Caco-2 (cell line): Measurements from ENCODE around the gene AIFM1. TPM values are rescaled to one million over a fixed set of nuclear protein-coding genes. Genes with fewer than 3 reads are reported as not detected.

Experiments used
- BruUV-seq: library from RNA; stranded (reverse); fragments of 400-500 nt; replicated peaks from 2 replicates; lab custom pipeline; 2021; lab: Mats Ljungman, UMichigan
- CTCF ChIA-PET: fragments of 300-600 bp; sonication (Branson Sonifier 250); formaldehyde crosslinking; loops from one replicate; lab custom pipeline; 2022; ENCODE audit warnings: antibody characterized with exemption; lab: Charles Lee
- POLR2A ChIA-PET: fragments of 300-600 bp; sonication (Branson Sonifier 250); formaldehyde crosslinking; loops from one replicate; lab custom pipeline; 2022; ENCODE audit warnings: antibody characterized with exemption; lab: Charles Lee
- DNase-seq, 2 experiments: peaks; one replicate each; pipeline versions ENCODE4 v3.0.0 to v3.0.0-alpha.2; 2020 to 2022
- H3K27me3 ChIP-seq: replicated peaks from 2 replicates; pipeline ENCODE4 v1.6.0; 2011; ENCODE audit warnings: low read length; ENCODE audit not compliant: control insufficient read depth, insufficient read depth
- H3K36me3 ChIP-seq: 2 replicates; pipeline ENCODE4 v1.5.1; 2011; ENCODE audit warnings: low read length; ENCODE audit not compliant: control insufficient read depth, insufficient read depth
- H3K4me1 ChIP-seq: fragments of 250-450 bp; sonication (Bioruptor Pico); 2 replicates; pipeline ENCODE4 v1.5.1; 2020; ENCODE audit warnings: mild to moderate bottlenecking
- H3K4me3 ChIP-seq: 2 replicates; pipeline ENCODE4 v1.5.1; 2011; ENCODE audit warnings: low read depth, mild to moderate bottlenecking, control low read depth, low read length
- H3K9me3 ChIP-seq: fragments of 250-450 bp; sonication (Bioruptor Pico); 2 replicates; pipeline ENCODE4 v1.5.1; 2020; ENCODE audit warnings: mild to moderate bottlenecking, moderate library complexity
- H3K27ac Mint-ChIP-seq: one replicate; pipeline ENCODE4 v1.8.0; 2022; ENCODE audit warnings: mixed read lengths; ENCODE audit not compliant: unreplicated experiment
- H3K27me3 Mint-ChIP-seq: one replicate; pipeline ENCODE4 v1.8.0; 2022; ENCODE audit warnings: mixed read lengths; ENCODE audit not compliant: insufficient read depth, unreplicated experiment
- H3K36me3 Mint-ChIP-seq: one replicate; pipeline ENCODE4 v1.8.0; 2022; ENCODE audit warnings: mild to moderate bottlenecking, mixed read lengths; ENCODE audit not compliant: insufficient read depth, unreplicated experiment
- H3K4me1 Mint-ChIP-seq: one replicate; pipeline ENCODE4 v1.8.0; 2022; ENCODE audit warnings: low read depth, mixed read lengths; ENCODE audit not compliant: unreplicated experiment
- H3K4me3 Mint-ChIP-seq: one replicate; pipeline ENCODE4 v1.8.0; 2022; ENCODE audit warnings: mild to moderate bottlenecking, moderate library complexity, mixed read lengths; ENCODE audit not compliant: unreplicated experiment
- H3K9me3 Mint-ChIP-seq: one replicate; pipeline ENCODE4 v1.8.0; 2022; ENCODE audit warnings: mixed read lengths; ENCODE audit not compliant: unreplicated experiment
- intact Hi-C: fragments of 100-400 bp; cut with micrococcal nuclease; formaldehyde crosslinking; loops from one replicate; pipeline ENCODE4 v1.10.0; 2022; ENCODE audit not compliant: unreplicated experiment
- total RNA-seq: library from RNA; stranded (reverse); gene quantifications from 2 replicates; pipeline ENCODE4 v1.2.3, GENCODE V29; 2022
- TF ChIP-seq, protein P1 (sequence below), 2 experiments: fragments of 200-600 bp in 1 of 2; IDR thresholded peaks; 1 replicate in 1 of 2; 2 replicates in 1 of 2; pipeline versions ENCODE4 v1.5.1 to v1.8.0; 2011 to 2022; ENCODE audit warnings: antibody characterized with exemption in 1 of 2, control low read depth in 1 of 2, inconsistent platforms in 1 of 2, low read depth in 1 of 2, low read length in 1 of 2, mild to moderate bottlenecking in 1 of 2, moderate library complexity in 1 of 2; ENCODE audit not compliant: insufficient read depth in 1 of 2, severe bottlenecking in 1 of 2, unreplicated experiment in 1 of 2

The AIFM1 gene
- total RNA-seq, 1 experiment from 2014 or later, result 53.0 TPM

DNA sequence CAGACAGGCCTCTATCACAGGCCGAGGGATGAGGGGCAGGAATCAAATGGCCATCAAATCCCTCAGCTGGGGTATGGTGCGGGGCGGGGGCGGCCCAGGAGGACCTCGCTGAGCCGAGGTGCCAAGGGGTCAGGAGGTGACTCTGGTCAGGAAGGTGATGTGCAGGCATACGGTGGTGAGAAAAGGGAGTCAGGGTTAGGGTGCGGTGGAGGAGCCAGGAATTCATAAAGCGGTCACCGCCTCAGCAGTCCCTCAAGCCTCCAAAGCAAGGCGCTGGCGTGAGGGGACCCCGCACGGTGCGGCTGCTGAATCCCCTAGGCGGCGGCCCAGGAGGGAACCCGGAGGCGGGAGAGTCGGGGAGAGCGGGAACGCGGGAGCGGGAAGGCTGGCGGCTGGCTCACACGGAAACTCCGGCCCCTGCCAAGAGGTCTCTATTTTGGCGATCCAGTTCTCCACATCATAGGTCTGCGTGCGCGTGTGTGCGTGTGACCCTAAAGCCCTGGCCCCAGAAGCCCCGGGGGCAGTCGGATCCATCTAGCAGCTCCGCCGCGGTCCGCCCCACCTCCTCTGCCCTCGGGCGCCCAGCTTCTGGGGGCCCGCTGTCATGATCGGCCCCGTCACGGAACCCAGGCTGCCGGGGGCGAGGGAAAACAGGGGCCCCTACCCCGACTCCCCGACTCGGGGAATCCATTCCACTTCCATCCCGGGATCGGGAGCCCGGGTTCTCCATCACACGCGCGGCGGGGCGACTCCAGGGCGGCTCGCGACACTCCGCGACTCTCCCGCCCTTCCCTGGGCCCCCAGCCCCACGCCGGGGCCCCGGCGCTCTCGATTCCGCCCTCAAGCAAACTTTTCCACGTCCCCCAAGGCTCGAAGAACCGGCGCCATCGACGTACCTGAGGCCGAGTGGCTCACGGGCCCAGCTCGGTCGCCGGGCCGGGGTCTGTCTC lies 55.9 kb downstream of the AIFM1 start:
- DNase-seq, result peak in 1 of 2 experiments; percentile 24
- intact Hi-C loops, result loop anchor here (1.0 kb wide), 1 partner anchor 159 kb away; the partner anchor contains the start of gene ZNF280C
- peaks cover 7% of the 10 kb centered on the region; the same call in 1 of the 2 replicates for H3K4me1 ChIP-seq
- CTCF ChIA-PET, result no interaction called here
- peak overlapping the region; percentile 90 for H3K4me3 Mint-ChIP-seq
- no peaks in the 10 kb centered on the region for H3K36me3 ChIP-seq
- H3K27me3 ChIP-seq, result no peaks in the 10 kb centered on the region
- H3K9me3 ChIP-seq, result no peaks in the 10 kb centered on the region
- TF ChIP-seq, protein P1, sequence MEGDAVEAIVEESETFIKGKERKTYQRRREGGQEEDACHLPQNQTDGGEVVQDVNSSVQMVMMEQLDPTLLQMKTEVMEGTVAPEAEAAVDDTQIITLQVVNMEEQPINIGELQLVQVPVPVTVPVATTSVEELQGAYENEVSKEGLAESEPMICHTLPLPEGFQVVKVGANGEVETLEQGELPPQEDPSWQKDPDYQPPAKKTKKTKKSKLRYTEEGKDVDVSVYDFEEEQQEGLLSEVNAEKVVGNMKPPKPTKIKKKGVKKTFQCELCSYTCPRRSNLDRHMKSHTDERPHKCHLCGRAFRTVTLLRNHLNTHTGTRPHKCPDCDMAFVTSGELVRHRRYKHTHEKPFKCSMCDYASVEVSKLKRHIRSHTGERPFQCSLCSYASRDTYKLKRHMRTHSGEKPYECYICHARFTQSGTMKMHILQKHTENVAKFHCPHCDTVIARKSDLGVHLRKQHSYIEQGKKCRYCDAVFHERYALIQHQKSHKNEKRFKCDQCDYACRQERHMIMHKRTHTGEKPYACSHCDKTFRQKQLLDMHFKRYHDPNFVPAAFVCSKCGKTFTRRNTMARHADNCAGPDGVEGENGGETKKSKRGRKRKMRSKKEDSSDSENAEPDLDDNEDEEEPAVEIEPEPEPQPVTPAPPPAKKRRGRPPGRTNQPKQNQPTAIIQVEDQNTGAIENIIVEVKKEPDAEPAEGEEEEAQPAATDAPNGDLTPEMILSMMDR (IDR thresholded peaks at IDR 0.05; ENCODE audit: insufficient read depth in 1 of 2, low read depth in 1 of 2, low read length in 1 of 2, severe bottlenecking in 1 of 2, unreplicated experiment in 1 of 2), result no peak
- peaks cover 12% of the 10 kb centered on the region for H3K4me1 Mint-ChIP-seq
- no peaks in the 10 kb centered on the region for H3K9me3 Mint-ChIP-seq
- peak overlapping the region; percentile 83 for H3K27ac Mint-ChIP-seq
- POLR2A ChIA-PET, result interaction anchor here (0.6 to 1.1 kb wide), 2 partner anchors 32 to 49 kb away, joined by 3 read pairs; no protein-coding TSS in a partner anchor
- H3K27me3 Mint-ChIP-seq, result no peaks in the 10 kb centered on the region
- peak overlapping the region; percentile 70 for H3K4me3 ChIP-seq
- BruUV-seq, result no TSS peak
- H3K36me3 Mint-ChIP-seq, result no peaks in the 10 kb centered on the region

DNA sequence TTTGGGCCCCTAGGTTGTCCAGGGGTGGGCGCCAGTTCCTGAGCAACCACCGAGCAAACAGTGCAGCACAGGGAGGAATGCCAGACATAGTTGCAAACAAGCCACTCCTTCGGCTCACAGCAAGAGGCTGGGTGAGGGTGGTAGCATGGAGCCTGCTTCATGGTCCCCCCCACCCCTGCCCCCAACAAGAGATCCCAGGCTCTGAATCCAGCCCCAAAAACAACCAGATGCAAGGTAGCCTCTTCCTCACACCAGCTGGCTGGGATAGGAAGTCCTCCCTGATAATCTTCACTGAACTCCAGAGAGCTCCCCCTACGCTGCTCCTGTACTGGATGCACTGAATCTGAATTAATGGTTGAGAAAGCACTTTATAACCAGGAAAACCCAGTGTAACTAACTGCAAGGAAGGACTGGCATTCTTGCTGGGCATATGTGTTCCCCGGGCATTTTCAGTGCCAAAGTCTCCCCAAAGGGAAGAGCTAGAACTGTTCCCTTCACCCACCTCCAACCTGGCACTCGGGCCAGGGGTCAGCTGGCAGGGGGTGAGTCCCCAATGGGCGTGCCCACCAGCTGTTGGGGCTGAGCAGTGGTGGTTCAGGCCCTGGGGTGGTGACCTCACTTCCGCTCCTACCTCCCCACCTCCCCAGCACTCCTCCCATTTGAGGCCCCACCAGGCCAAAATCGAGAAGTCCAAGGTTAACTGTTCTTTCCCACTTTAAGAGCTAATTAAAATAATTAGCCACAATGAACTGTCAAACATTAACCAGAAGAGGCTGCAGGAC lies 56.8 kb downstream of the AIFM1 start:
- intact Hi-C loops, result loop anchor here (1.0 kb wide), 1 partner anchor 159 kb away; the partner anchor contains the start of gene ZNF280C
- no peaks in the 10 kb centered on the region for H3K9me3 Mint-ChIP-seq
- H3K4me1 Mint-ChIP-seq, result peaks cover 12% of the 10 kb centered on the region
- POLR2A ChIA-PET, result interaction anchor here (0.6 to 1.1 kb wide), 3 partner anchors 16 to 48 kb away, joined by 3 to 5 read pairs (median 3); no protein-coding TSS in a partner anchor
- peak overlapping the region; percentile 70 for H3K4me3 ChIP-seq
- peak overlapping the region; percentile 83 for H3K27ac Mint-ChIP-seq
- H3K27me3 ChIP-seq, result no peaks in the 10 kb centered on the region
- no peaks in the 10 kb centered on the region for H3K36me3 ChIP-seq
- TF ChIP-seq, protein P1 (IDR thresholded peaks at IDR 0.05; ENCODE audit: insufficient read depth in 1 of 2, low read depth in 1 of 2, low read length in 1 of 2, severe bottlenecking in 1 of 2, unreplicated experiment in 1 of 2), result peak in 1 of 2 experiments; percentile 25
- peak overlapping the region; percentile 90 for H3K4me3 Mint-ChIP-seq
- peaks cover 7% of the 10 kb centered on the region; the same call in 1 of the 2 replicates for H3K4me1 ChIP-seq
- no peaks in the 10 kb centered on the region for H3K27me3 Mint-ChIP-seq
- BruUV-seq, result TSS peak; percentile 22
- H3K36me3 Mint-ChIP-seq, result no peaks in the 10 kb centered on the region
- CTCF ChIA-PET, result no interaction called here
- DNase-seq, result peak; percentile 53 to 58
- H3K9me3 ChIP-seq, result no peaks in the 10 kb centered on the region

DNA sequence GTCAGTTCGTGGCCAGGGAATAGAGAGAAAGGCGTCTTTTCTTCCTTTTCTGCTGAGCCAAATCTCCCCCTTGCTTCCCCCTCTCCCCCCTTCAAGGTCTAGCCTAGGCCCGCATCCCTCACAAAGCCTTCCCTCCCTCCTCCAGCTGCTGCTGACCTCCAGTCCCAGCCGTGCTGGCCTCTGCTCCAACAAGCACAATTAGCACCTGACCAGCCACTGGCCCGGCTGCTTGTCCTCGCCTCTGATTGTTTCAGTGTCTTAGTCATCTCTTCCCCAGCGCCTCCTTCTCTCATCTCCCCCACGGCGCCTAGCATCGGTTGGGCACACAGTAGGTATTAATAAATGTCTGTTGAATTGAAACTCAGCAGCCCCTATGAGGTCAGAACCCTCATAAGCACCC lies 59.6 kb downstream of the AIFM1 start:
- H3K9me3 ChIP-seq, result no peaks in the 10 kb centered on the region
- H3K4me3 ChIP-seq, result no peak overlapping the region
- peak overlapping the region; percentile 77 for H3K27ac Mint-ChIP-seq
- H3K9me3 Mint-ChIP-seq, result no peaks in the 10 kb centered on the region
- CTCF ChIA-PET, result no interaction called here
- no peaks in the 10 kb centered on the region for H3K36me3 ChIP-seq
- H3K4me3 Mint-ChIP-seq, result no peak overlapping the region
- TF ChIP-seq, protein P1 (IDR thresholded peaks at IDR 0.05; ENCODE audit: insufficient read depth in 1 of 2, low read depth in 1 of 2, low read length in 1 of 2, severe bottlenecking in 1 of 2, unreplicated experiment in 1 of 2), result no peak
- no peaks in the 10 kb centered on the region for H3K27me3 Mint-ChIP-seq
- no TSS peak for BruUV-seq
- intact Hi-C loops, result no loop called here
- H3K4me1 Mint-ChIP-seq, result peaks cover 17% of the 10 kb centered on the region
- POLR2A ChIA-PET, result no interaction called here
- H3K36me3 Mint-ChIP-seq, result peaks cover 9% of the 10 kb centered on the region
- peaks cover 7% of the 10 kb centered on the region; the same call in 1 of the 2 replicates for H3K4me1 ChIP-seq
- H3K27me3 ChIP-seq, result no peaks in the 10 kb centered on the region
- no peak for DNase-seq
